Breast epithelium (tissue), 3 donors: ENCODE results near the gene GAL.
"Not testable (repeated sequence)": the region's sequence is repeated elsewhere in the genome, so short reads cannot be mapped to it uniquely, and the experiment has no call there.

Experiments used
- POLR2A ChIP-seq: fragments of 450-650 bp; IDR thresholded peaks from one replicate; pipeline ENCODE4 v1.6.1; 2016; ENCODE audit warnings: antibody characterized with exemption, mild to moderate bottlenecking, moderate library complexity
- TF ChIP-seq, protein P1 (sequence below), 3 donors: fragments of 450-650 bp; IDR thresholded peaks; one replicate each; pipeline ENCODE4 v1.5.1; 2016 to 2017; ENCODE audit warnings: antibody characterized with exemption in 3 of 3, mild to moderate bottlenecking in 3 of 3, moderate library complexity in 3 of 3

DNA sequence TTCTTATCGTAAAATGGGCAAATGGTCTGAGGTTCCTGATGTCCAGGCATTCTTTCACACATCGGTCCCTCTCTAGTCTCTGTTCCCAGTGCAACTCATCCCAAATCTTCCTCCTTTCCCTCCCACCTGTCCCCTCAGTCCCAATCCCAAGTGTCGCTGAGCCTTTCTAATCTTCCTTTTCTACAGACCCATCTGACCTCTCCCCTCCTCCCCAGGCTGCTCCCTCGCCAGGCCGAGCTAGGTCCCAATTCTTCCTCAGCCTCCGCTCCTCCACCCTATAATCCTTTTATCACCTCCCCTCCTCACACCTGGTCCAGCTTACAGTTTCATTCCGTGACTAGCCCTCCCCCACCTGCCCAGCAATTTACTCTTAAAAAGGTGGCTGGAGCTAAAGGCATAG, 49.2 kb upstream of the GAL start:
- TF ChIP-seq, protein P1, sequence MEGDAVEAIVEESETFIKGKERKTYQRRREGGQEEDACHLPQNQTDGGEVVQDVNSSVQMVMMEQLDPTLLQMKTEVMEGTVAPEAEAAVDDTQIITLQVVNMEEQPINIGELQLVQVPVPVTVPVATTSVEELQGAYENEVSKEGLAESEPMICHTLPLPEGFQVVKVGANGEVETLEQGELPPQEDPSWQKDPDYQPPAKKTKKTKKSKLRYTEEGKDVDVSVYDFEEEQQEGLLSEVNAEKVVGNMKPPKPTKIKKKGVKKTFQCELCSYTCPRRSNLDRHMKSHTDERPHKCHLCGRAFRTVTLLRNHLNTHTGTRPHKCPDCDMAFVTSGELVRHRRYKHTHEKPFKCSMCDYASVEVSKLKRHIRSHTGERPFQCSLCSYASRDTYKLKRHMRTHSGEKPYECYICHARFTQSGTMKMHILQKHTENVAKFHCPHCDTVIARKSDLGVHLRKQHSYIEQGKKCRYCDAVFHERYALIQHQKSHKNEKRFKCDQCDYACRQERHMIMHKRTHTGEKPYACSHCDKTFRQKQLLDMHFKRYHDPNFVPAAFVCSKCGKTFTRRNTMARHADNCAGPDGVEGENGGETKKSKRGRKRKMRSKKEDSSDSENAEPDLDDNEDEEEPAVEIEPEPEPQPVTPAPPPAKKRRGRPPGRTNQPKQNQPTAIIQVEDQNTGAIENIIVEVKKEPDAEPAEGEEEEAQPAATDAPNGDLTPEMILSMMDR (IDR thresholded peaks at IDR 0.05): not testable (repeated sequence)
- TF ChIP-seq POLR2A: not testable (repeated sequence)
